GM12873 (cell line): ENCODE results near the gene CASP7.

ENCODE experiments used
- CTCF ChIP-seq: IDR thresholded peaks from 2 replicates; pipeline ENCODE4 v1.5.1; 2012; ENCODE audit warnings: low read depth, mild to moderate bottlenecking, moderate library complexity, low read length, control low read depth; ENCODE audit not compliant: insufficient read depth; ENCODE audit errors: missing control alignments

The CASP7 gene

DNA sequence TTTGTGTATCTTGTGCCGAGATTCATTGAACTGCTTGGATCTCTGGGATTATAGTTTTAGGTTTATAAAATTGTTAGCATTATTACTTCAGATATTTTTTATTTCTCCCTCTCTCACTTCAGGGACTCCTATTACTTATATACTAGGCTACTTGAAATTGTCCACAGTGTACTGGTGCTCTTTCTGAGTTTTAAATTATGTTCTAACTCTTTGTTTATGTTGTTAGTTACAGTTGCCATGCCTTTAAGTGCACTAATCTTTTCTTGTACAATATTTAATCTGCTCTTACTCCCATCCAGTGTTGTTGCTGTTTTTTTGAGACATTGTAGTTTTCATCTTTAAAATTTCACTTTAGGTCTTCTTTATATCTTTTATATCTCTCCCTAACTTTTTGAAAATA is 84.9 kb downstream of the CASP7 start:
- TF ChIP-seq CTCF, result no peak

DNA sequence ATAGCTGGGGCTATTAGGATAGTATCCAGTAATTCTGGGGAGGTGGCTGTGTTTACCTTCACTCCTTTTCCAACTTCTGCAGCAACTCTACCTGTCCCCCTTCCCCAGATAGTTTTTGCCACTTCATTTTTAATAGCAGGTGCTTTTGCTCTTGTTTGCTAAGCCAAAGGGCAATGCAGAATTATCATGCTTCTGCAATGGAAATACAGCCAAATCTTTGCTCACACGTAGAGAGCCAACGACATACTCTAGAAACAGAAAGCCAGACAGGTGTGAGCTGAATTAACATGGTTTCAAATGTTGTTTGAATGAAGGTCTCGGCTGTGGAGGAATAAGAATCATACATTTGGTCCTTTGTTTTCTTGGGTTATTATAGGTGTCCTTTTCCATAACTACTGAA is 86.2 kb downstream of the CASP7 start:
- no peak for TF ChIP-seq CTCF

DNA sequence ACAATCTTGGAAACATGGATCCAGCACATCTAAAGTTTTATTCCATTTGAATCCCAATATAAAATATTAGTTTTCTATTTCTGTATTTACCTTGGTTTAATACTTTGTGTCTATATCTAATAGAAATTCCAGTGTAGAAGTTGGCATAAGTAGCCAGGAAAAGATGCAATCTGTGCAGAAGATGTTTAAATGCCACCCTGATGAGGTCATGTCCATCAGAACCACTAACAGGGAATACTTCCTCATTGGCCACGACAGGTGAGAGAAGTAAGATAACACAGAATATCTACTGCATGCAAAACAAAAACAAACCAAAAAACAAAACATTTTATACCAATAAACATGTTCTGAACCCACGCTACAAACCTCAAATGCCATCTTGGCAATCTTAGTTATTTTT is 87.5 kb downstream of the CASP7 start:
- no peak for TF ChIP-seq CTCF

GRCh38 chr10:113770346-113770745 is 90.6 kb downstream of the CASP7 start:
- TF ChIP-seq CTCF, result no peak

GRCh38 chr10:113775686-113776294 is 96.1 kb downstream of the CASP7 start:
- no peak for TF ChIP-seq CTCF

- no peak for TF ChIP-seq CTCF
Observed at GRCh38 chr10:113776553-113776952, 96.8 kb downstream of the CASP7 start.
